Measurements from ENCODE around the gene MEIS1. TPM values are rescaled to one million over a fixed set of nuclear protein-coding genes. Genes with fewer than 3 reads are reported as not detected.
"Not testable (repeated sequence)": the region's sequence is repeated elsewhere in the genome, so short reads cannot be mapped to it uniquely, and the experiment has no call there.

MEIS1 gene
- polyA plus RNA-seq, 1 donor: 11.7 TPM

DNA sequence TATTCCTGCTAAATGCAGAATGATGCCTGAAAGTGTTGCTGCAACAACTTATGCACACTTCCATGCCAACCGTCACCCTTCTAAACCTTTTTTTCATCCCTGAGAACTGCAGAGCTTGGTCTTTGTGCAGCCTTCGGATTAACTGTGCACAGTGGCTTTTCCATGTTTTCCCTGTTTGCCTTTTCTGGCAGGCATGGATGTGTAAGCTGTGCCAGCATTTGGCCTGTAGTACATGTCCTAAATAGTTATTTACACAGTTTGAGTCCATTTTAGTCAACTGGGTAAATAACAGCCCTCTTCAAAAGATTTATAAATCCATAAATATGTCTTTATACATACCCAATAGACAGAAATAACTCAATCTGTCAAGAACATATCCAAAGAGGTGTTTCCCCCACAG, 31.5 kb downstream of the MEIS1 start:
- DNase-seq (ENCODE audit: low read depth): no peak

- DNase-seq (ENCODE audit: low read depth): no peak
Observed at GRCh38 chr2:66467718-66468117, 32.8 kb downstream of the MEIS1 start.

- no peak for DNase-seq (ENCODE audit: low read depth)
Observed at GRCh38 chr2:66469214-66469902, 34.4 kb downstream of the MEIS1 start.

DNA sequence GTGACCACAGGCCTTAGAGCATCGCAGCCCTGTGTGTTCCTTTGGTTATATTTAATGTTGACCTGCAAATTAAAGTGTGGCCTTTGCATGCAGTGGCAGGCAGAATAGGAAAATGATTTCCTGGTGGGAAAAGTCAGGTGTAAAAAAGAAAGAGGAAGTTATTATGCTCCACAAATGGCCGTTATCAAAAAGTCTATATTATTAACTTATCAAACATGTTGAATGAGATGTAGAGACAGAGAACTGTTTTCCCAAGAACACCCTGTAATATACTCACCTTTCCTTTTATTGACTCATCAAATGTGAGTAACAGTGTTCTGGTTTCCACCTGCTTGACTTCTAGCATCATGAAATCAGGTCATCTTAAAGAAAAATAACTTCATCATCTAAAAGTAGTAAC, 35.3 kb downstream of the MEIS1 start:
- DNase-seq (ENCODE audit: low read depth): no peak

DNA sequence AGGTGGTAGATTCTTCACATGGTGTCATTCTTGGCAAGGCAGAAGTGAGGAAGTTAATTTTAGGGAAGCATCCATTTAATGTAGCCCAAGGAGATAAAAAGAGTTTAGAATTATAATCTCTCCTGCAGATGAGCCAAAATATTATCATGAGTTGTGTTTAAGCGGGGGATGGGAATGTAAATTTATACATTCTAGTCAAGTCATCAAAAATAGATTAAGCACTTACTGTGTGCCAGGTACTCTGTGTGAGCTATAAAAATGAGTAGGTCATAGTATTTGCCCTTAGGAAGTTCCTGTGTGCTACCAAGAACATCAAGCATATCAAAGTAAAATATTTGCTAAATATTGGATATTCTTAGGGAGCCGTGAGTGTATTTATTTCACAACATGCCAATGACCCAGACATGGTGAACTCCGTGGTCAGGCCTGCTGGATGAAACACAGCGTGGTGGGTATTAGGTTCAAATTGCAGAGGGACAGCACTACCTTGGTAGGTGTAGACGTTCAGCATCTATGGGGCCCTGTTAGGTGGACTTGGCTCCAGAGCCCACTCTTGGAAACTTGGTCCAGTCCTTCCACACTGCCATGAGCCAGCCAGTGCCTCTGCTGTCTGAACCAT, 37.4 kb downstream of the MEIS1 start:
- no peak for DNase-seq (ENCODE audit: low read depth)

GRCh38 chr2:66477135-66477842, 42.4 kb downstream of the MEIS1 start:
- no peak for DNase-seq (ENCODE audit: low read depth)

GRCh38 chr2:66478299-66478698, 43.4 kb downstream of the MEIS1 start:
- no peak for DNase-seq (ENCODE audit: low read depth)

- no peak for DNase-seq (ENCODE audit: low read depth)
Observed at GRCh38 chr2:66478731-66479316, 43.9 kb downstream of the MEIS1 start.

DNA sequence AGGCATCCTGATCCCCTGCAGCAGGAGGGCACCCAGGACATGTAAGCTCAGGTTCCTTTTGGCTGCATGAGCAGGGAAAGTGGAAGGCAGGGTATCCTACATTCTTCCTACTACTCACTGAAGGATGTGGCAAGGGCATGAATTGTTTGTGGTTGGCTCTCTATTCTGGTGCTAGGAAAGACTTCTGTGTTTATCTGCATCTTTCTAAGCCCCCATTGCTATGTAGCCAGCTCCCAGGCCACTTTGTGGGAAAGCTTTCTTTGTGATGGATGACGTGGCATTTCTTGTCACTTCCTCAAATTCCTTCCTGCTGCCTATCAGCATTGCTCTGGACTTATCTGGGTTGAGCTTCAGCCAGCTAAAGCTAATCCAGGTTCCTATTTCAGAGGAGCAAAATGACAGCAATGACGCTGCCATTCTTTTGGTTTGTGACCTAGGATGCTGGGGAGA, 46.2 kb downstream of the MEIS1 start:
- DNase-seq (ENCODE audit: low read depth): no peak

DNA sequence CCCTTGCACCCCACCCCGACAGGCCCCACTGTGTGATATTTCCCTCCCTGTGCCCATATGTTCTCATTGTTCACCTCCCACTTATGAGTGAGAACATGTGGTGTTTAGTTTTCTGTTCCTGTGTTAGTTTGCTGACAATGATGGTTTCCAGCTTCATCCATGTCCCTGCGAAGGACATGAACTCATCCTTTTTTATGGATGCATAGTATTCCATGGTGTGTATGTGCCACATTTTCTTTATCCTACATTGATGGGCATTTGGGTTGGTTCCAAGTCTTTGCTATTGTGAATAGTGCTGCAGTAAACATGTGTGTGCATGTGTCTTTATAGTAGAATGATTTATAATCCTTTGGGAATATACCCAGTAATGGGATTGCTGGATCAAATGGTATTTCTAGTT, 50.3 kb downstream of the MEIS1 start:
- DNase-seq (ENCODE audit: low read depth): not testable (repeated sequence)

GRCh38 chr2:66488946-66489345, 54.0 kb downstream of the MEIS1 start:
- DNase-seq (ENCODE audit: low read depth): no peak

DNA sequence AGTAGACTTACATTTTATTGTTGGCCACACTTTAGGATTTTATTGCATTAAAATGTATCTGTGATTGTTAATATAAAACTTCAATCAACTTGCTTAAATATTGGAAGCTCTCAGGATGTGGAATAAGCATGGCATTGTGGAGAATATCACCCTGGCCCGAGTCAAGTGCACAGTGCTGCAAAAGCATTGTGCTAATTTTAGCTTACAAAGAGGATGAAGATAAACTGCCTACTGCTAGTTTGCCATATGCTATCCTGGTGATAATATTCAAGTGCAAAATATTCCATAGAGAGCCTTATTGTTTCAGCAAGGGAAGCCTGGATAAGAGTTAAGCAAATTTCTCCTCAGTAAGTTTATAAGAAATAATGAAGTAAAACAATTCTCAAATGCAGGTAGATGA, 54.5 kb downstream of the MEIS1 start:
- DNase-seq (ENCODE audit: low read depth): no peak

DNA sequence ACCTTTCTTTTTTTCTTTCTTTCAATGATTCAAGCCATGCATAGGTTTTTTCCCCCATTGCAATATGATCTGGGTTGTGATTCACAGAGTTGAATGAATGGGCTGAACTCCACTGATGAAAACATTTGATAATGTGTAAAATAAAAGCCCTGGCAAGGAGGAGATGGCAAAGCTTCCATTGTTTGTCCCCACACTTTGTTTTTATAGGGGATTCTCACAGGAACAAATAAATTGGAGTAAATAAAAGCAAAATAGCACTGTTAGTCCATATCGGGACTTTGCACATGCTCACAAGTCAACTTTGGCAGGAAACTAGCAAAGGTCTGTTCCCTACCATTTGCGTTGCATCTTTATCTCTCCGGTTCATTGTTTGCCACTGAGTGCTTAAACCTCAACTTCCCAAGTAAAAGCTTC, 55.7 kb downstream of the MEIS1 start:
- no peak for DNase-seq (ENCODE audit: low read depth)

- no peak for DNase-seq (ENCODE audit: low read depth)
Observed at GRCh38 chr2:66494708-66495107, 59.8 kb downstream of the MEIS1 start.

DNA sequence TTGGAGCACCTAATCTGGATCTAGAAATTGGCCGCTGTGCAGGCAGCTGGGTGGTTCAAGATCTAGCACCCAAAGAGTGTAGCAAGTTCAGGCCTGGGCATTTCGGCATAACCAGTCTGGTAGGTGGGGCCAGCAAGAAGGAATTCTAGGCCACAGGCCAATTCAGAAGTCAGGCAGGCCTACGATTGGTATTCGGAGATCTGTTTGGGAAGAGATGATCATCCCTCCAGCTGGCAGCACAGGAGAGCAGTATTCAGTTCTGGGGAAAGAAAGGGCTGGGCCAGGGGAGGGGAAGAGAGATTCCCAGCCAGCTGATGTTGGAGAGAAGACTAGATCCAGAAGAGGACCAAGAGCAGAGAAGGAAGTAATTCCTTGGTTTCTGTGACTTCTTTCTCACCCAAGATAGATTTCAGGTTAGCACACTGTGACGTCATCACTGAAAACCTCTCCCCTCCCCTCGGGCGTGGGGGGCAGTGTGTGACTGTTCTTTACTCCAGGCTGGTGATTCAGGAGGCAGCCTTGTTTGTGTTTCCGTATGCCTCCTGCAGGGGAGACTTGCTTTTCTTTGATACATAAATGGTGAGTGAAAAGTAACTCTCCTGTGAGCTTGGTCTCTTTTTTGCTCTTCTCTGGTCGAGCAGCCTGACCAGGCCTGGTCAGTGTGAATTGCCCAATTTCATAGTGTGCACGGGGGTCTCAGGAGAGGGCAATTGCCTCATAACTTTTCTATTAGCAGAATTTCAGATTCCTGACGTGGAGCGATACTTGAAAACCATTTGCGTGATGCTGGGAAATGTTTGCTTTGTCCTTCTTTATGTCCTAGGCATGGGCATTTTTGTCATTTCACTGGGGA, 61.1 kb downstream of the MEIS1 start:
- DNase-seq (ENCODE audit: low read depth): no peak

DNA sequence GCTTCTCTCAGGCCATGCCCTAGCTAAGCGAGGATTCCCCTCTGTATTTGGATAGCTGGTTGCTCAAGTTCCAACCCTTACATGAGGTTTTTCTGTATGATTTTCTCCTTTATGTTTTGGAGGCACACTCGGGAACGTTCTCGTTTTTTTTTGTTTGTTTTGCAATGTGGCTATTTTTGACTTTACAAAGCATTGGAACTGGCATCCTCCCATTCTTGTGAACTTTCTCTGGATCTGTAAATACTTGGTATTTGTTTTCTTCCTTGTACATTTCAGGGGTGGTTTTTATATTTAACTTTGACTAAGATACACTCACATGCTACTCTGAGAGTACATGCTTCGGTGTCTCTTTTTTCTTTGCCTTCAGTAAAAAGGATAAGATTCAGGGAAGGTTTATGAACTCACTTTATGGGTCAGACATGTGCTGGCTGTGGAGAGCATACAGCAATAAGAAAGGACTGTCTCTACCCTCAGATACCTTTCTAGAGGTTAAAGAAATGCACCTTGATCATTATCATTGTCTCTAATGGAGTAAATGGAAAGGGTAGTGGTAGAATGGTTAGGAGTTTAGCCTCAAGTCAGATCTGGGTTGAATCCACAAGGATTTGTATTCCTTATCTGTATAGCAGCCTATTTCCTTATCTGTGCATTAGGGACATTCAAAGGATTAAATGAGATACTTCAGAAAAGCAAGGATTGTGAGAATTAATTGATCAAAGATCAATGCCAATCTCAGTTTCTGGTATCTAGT, 61.9 kb downstream of the MEIS1 start:
- DNase-seq (ENCODE audit: low read depth): no peak

- DNase-seq (ENCODE audit: low read depth): no peak
Observed at GRCh38 chr2:66497431-66498288, 62.7 kb downstream of the MEIS1 start.

DNA sequence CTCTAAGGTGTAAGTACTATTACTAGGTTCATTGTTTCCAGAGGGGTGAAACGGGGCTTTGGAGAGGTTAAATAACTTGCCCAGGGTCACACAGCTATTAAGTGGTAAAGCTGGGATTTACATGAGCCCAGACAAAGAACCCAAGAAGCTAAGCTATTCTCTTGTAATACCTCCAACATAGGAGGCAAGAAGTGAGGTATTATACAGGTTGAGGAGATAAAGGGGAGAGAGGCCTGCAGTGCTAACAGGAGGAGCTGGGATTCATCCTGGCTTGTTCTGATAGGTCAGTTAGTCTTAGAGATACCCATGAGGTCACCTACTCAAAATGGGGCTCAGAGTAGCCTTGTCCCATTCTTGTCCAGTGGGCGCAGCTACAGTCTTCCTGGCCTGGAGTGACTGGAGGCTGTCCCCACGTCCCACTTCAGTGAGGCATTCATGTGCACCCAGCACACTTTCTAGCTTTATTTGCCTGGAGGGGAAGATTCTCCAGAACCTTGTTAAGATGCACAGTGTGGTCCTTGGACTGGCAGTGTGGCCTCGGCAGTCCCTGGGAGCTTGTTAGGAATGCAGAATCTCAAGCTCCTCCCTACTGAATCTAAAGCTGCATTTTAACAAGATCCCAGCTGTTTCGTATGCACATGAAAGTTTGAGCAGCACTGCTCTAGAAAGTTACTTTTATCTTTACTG, 63.5 kb downstream of the MEIS1 start:
- DNase-seq (ENCODE audit: low read depth): no peak

GRCh38 chr2:66501267-66501666, 66.3 kb downstream of the MEIS1 start:
- DNase-seq (ENCODE audit: low read depth): no peak

Measured in forelimb muscle (tissue), 1 donor.